HCT116 (cell line): Measurements from ENCODE around the gene CHD1L. TPM values are rescaled to one million over a fixed set of nuclear protein-coding genes. Genes with fewer than 3 reads are reported as not detected.

ENCODE experiments used
- ATAC-seq: fragments of 200-7000 bp; cut with Tn5 transposase; 2 replicates; pipeline ENCODE4 v1.9.1; 2020; ENCODE audit warnings: mild to moderate bottlenecking, moderate library complexity
- BruUV-seq: library from RNA; stranded (reverse); fragments of 400-500 nt; replicated peaks from 2 replicates; lab custom pipeline; 2021; lab: Mats Ljungman, UMichigan
- CTCF ChIA-PET: fragments of 300-600 bp; sonication (Branson Sonifier 250); formaldehyde crosslinking; loops from one replicate; lab custom pipeline; 2021; ENCODE audit warnings: antibody characterized with exemption; lab: Charles Lee
- POLR2A ChIA-PET: fragments of 300-600, 350-600 bp; sonication (Branson Sonifier 250); formaldehyde crosslinking; loops from one replicate; lab custom pipeline; 2021; ENCODE audit warnings: antibody characterized with exemption; lab: Charles Lee
- RAD21 ChIA-PET, 2 experiments: fragments of 300-600 bp; sonication (Branson Sonifier 250); formaldehyde crosslinking; loops; one replicate each; lab custom pipeline; 2023; ENCODE audit warnings: low total read pairs in 2 of 2; ENCODE audit not compliant: uncharacterized antibody in 2 of 2, unreplicated experiment in 2 of 2, low non-redundant PET in 1 of 2; lab: Charles Lee
- DNase-seq: peaks from one replicate; pipeline ENCODE4 v3.0.0-alpha.2; 2010; ENCODE audit warnings: low read depth, low spot score
- H2AFZ ChIP-seq: fragments of 200-600 bp; shearing (Covaris generic), sonication (generic); 2 replicates; pipeline ENCODE4 v1.6.1; 2017; ENCODE audit warnings: low read depth, mixed run types, mixed read lengths, antibody characterized with exemption, low read length; ENCODE audit not compliant: poor library complexity, severe bottlenecking
- H3K27ac ChIP-seq: 2 replicates; pipeline ENCODE4 v1.5.1; 2012; ENCODE audit warnings: low read depth, low read length
- H3K27me3 ChIP-seq: fragments of 200-600 bp; sonication (generic); 2 replicates; pipeline ENCODE4 v1.6.1; 2016; ENCODE audit warnings: mixed run types, low read length, mixed read lengths; ENCODE audit not compliant: insufficient read depth
- H3K36me3 ChIP-seq, 2 experiments: fragments of 200-500 bp in 1 of 2; fragments of 200-600 bp in 1 of 2; sonication (Bioruptor generic) in 1 of 2; sonication (generic) in 1 of 2; 2 replicates each; pipeline versions ENCODE4 v1.5.1 to v1.6.1; 2014 to 2016; ENCODE audit warnings: low read length in 2 of 2, inconsistent platforms in 1 of 2, mixed read lengths in 1 of 2, mixed run types in 1 of 2; ENCODE audit not compliant: insufficient read depth in 2 of 2, control insufficient read depth in 1 of 2
- H3K4me1 ChIP-seq, 2 experiments: fragments of 200-600 bp in 1 of 2; sonication (generic) in 1 of 2; 2 replicates each; pipeline versions ENCODE4 v1.5.1 to v1.6.1; 2012 to 2017; ENCODE audit warnings: low read length in 2 of 2, inconsistent platforms in 1 of 2, mild to moderate bottlenecking in 1 of 2, mixed read lengths in 1 of 2, mixed run types in 1 of 2, moderate library complexity in 1 of 2; ENCODE audit not compliant: insufficient read depth in 2 of 2, control insufficient read depth in 1 of 2
- H3K4me2 ChIP-seq: fragments of 200-600 bp; sonication (generic); 2 replicates; pipeline ENCODE4 v1.6.1; 2017; ENCODE audit warnings: mixed run types, low read length, mixed read lengths
- H3K4me3 ChIP-seq, 2 experiments: fragments of 200-600 bp in 1 of 2; sonication (generic) in 1 of 2; replicated peaks in 1 of 2; 2 replicates each; pipeline ENCODE4 v1.5.1; 2011 to 2016; ENCODE audit warnings: low read length in 2 of 2, control low read depth in 1 of 2, low read depth in 1 of 2, mild to moderate bottlenecking in 1 of 2, mixed read lengths in 1 of 2, mixed run types in 1 of 2
- H3K79me2 ChIP-seq: fragments of 200-600 bp; sonication (generic); 2 replicates; pipeline ENCODE4 v1.6.1; 2017; ENCODE audit warnings: mild to moderate bottlenecking, mixed run types, low read length, moderate library complexity, mixed read lengths; ENCODE audit not compliant: insufficient read depth
- H3K9ac ChIP-seq: fragments of 200-600 bp; sonication (generic); 2 replicates; pipeline ENCODE4 v1.6.1; 2016; ENCODE audit warnings: low read length, mixed read lengths
- H3K9me2 ChIP-seq: fragments of 200-600 bp; sonication (generic), shearing (Covaris generic); 2 replicates; pipeline ENCODE4 v1.6.1; 2017; ENCODE audit warnings: mixed run types, mild to moderate bottlenecking, moderate library complexity; ENCODE audit not compliant: insufficient read depth
- H3K9me3 ChIP-seq, 2 experiments: fragments of 200-500 bp in 1 of 2; fragments of 200-600 bp in 1 of 2; sonication (Bioruptor generic) in 1 of 2; sonication (generic) in 1 of 2; 2 replicates each; pipeline ENCODE4 v1.6.1; 2014 to 2017; ENCODE audit warnings: low read length in 2 of 2, mixed read lengths in 2 of 2, inconsistent platforms in 1 of 2, low read depth in 1 of 2, mild to moderate bottlenecking in 1 of 2, mixed run types in 1 of 2, moderate library complexity in 1 of 2; ENCODE audit not compliant: control insufficient read depth in 1 of 2, insufficient read depth in 1 of 2
- H4K20me1 ChIP-seq: fragments of 200-600 bp; sonication (generic), shearing (Covaris generic); 2 replicates; pipeline ENCODE4 v1.6.1; 2017; ENCODE audit warnings: mixed run types, mild to moderate bottlenecking, moderate library complexity; ENCODE audit not compliant: insufficient read depth
- CEBPB ChIP-seq: IDR thresholded peaks from 2 replicates; pipeline ENCODE4 v1.6.1; 2012; ENCODE audit warnings: low read depth
- EGR1 ChIP-seq: IDR thresholded peaks from 2 replicates; pipeline ENCODE4 v1.6.1; 2012; ENCODE audit warnings: low read depth
- ELF1 ChIP-seq: IDR thresholded peaks from 2 replicates; pipeline ENCODE4 v1.6.1; 2012; ENCODE audit warnings: low read depth, borderline replicate concordance
- REST ChIP-seq: IDR thresholded peaks from 2 replicates; pipeline ENCODE4 v1.6.1; 2012; ENCODE audit warnings: low read depth
- YY1 ChIP-seq: IDR thresholded peaks from 2 replicates; pipeline ENCODE4 v1.6.1; 2011; ENCODE audit warnings: low read length, low read depth, moderate library complexity, mild to moderate bottlenecking; ENCODE audit not compliant: insufficient replicate concordance; ENCODE audit errors: extremely low read depth
- ZNF274 ChIP-seq: fragments of 200-500 bp; sonication (Bioruptor generic); IDR thresholded peaks from 2 replicates; pipeline ENCODE4 v1.6.1; 2014; ENCODE audit warnings: mild to moderate bottlenecking, low read depth, low read length, inconsistent platforms
- intact Hi-C: fragments of 100-400 bp; cut with micrococcal nuclease; formaldehyde crosslinking; loops from 2 replicates; pipeline ENCODE4 v1.10.0; 2022
- total RNA-seq: library from RNA; stranded (reverse); gene quantifications from one replicate; pipeline ENCODE4 v1.2.1, GENCODE V29; 2021; ENCODE audit not compliant: unreplicated experiment
- TF ChIP-seq, protein P1 (sequence below): IDR thresholded peaks from 2 replicates; pipeline ENCODE4 v1.6.1; 2012

Gene CHD1L
- total RNA-seq, 1 experiment from 2014 or later: 52.0 TPM

- CTCF ChIA-PET: no interaction called here
- 0 out of 4 replicates have a peak, but pooled peaks cover 0 to 3% of the 10 kb centered on the region in 2 experiments for H3K4me1 ChIP-seq
- H3K27ac ChIP-seq: no peak overlapping the region
- no peaks in the 10 kb centered on the region for H3K36me3 ChIP-seq
- no peaks in the 10 kb centered on the region for H3K9me2 ChIP-seq
- H3K4me3 ChIP-seq: no peak overlapping the region
- TF ChIP-seq YY1 (no peak), ZNF274 (no peak), REST (no peak), EGR1 (no peak), CEBPB (no peak), ELF1 (no peak)
- TF ChIP-seq, protein P1, sequence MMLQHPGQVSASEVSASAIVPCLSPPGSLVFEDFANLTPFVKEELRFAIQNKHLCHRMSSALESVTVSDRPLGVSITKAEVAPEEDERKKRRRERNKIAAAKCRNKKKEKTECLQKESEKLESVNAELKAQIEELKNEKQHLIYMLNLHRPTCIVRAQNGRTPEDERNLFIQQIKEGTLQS: no peak
- H2AFZ ChIP-seq: no peak overlapping the region
- ATAC-seq: no peak
- H4K20me1 ChIP-seq: no peaks in the 10 kb centered on the region
- intact Hi-C loops: no loop called here
- H3K27me3 ChIP-seq: no peaks in the 10 kb centered on the region
- no TSS peak for BruUV-seq
- no peaks in the 10 kb centered on the region for H3K79me2 ChIP-seq
- H3K4me2 ChIP-seq: no peak overlapping the region
- RAD21 ChIA-PET: no interaction called here
- POLR2A ChIA-PET: no interaction called here
- H3K9ac ChIP-seq: no peak overlapping the region
- no peak for DNase-seq
- H3K9me3 ChIP-seq: no peaks in the 10 kb centered on the region
Observed at GRCh38 chr1:147215540-147215916, 27.0 kb upstream of the CHD1L start.
